Mucosa of stomach (tissue), 1 donor: Measurements from ENCODE around the gene ADARB2.

Experiments used
- H3K27me3 ChIP-seq: one replicate; pipeline ENCODE4 v1.7.0; 2013; ENCODE audit warnings: mild to moderate bottlenecking, low read length; ENCODE audit not compliant: control insufficient read depth, insufficient read depth
- H3K36me3 ChIP-seq: one replicate; pipeline ENCODE4 v1.7.0; 2013; ENCODE audit warnings: low read length; ENCODE audit not compliant: control insufficient read depth, insufficient read depth
- H3K4me1 ChIP-seq: one replicate; pipeline ENCODE4 v1.7.0; 2013; ENCODE audit warnings: mild to moderate bottlenecking, low read length; ENCODE audit not compliant: control insufficient read depth, insufficient read depth
- H3K4me3 ChIP-seq: one replicate; pipeline ENCODE4 v1.7.0; 2013; ENCODE audit warnings: low read length
- H3K9ac ChIP-seq: one replicate; pipeline ENCODE4 v1.7.0; 2013; ENCODE audit warnings: mild to moderate bottlenecking, low read length, moderate library complexity
- H3K9me3 ChIP-seq: one replicate; pipeline ENCODE4 v1.7.0; 2013; ENCODE audit warnings: mild to moderate bottlenecking, low read length, moderate library complexity; ENCODE audit not compliant: control insufficient read depth
- donor health status: Pancreatic carcinoma.

The ADARB2 gene

GRCh38 chr10:1293636-1294435 lies 443.5 kb downstream of the ADARB2 start:
- no peak overlapping the region for H3K4me3 ChIP-seq

DNA sequence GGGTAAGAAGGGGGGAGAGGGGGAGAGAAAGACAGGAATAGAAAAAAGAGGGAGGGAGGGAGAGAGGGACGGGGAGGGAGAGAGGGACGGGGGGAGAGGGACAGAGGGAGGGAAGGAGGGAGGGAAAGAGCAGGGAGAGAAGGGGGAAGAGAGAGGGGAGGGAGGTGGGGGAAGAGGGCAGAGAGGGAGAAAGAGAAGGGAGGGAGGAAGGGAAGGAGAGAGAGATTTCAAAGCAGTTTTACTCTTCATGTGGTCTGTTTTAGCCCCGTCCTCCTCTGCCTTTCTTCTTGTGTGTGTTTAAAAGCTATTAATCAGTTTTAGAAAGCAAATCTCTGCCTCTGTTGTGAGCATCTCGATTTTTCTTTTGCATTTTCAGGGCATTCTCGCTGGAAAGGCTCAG lies 444.2 kb downstream of the ADARB2 start:
- Histone ChIP-seq H3K4me1 (no peaks in the 10 kb centered on the region), H3K36me3 (no peaks in the 10 kb centered on the region), H3K9me3 (no peaks in the 10 kb centered on the region), H3K9ac (no peak overlapping the region), H3K27me3 (peaks cover 3% of the 10 kb centered on the region), H3K4me3 (no peak overlapping the region)

More at GRCh38 chr10:1293636-1294435, 443.5 kb downstream of the ADARB2 start:
- Histone ChIP-seq H3K27me3 (peaks cover 3% of the 10 kb centered on the region), H3K9me3 (no peaks in the 10 kb centered on the region), H3K36me3 (no peaks in the 10 kb centered on the region), H3K9ac (no peak overlapping the region), H3K4me1 (no peaks in the 10 kb centered on the region)

DNA sequence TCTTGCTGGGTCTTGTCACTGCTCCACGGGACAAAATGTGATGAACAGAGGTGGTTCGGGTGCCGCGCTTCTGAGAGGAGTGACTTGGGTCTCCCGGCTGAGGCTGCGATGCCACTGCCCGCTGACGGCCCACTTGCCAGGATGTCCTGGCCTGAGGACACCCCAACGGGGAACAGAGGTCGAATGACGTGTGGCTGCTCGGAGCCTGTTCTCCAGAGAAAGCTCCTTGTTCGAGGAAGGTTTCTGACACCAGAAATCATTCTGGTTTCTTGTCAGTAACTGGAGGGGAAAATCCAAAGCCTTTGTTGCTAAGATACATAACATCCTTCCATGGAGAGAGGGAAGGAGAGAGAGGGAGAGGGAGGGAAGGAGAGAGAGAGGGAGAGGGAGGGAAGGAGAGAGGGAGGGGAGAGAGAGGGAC lies 444.7 kb downstream of the ADARB2 start:
- H3K9ac ChIP-seq, result no peak overlapping the region
- H3K4me1 ChIP-seq, result no peaks in the 10 kb centered on the region
- H3K27me3 ChIP-seq, result peaks cover 1% of the 10 kb centered on the region
- no peak overlapping the region for H3K4me3 ChIP-seq
- no peaks in the 10 kb centered on the region for H3K9me3 ChIP-seq
- H3K36me3 ChIP-seq, result no peaks in the 10 kb centered on the region

DNA sequence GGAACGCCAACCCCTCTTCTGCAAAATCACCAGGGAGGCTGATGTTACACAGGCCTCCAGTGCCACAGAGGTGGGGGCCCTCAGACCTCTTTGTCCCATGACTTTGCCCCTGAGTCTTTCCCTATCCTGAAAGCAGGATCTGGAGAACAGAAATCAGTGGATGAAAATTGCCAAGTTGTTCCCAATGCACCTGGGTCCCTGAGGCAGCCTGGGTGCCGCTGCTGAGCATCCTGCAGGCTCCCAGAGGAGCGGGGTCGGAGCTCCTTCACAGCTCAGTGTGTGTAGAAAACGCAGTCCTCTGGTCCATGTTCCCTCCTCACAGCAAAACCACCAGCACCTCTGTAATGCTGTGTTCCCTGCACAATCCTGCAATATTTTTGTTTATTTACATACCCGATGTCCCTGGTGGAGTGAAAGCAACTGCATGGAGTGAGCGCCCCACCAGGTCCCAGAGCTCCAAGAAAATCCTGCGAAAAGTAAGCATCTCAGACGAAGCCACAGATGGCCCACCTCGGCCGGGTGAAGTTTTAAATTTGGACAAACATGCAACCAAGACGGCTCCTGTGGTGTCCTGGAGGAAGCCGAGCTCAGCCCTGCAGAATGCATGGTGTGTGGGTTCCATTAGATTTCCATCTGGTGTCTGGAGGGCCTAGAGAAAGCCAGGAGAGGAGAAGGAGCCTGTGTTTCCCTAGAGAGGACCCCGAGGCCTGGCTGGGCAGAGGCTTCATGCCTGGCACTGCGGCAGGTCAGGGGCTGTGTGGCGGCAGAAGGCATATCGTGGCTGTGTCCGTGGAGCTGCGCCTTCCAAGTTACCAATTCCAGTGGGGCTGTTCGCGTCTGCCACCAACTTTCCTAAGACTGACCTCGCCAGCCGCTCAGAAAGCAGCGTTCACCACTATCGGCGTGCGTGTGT lies 445.9 kb downstream of the ADARB2 start:
- Histone ChIP-seq H3K9me3 (no peaks in the 10 kb centered on the region), H3K9ac (no peak overlapping the region), H3K4me3 (no peak overlapping the region), H3K4me1 (no peaks in the 10 kb centered on the region), H3K36me3 (no peaks in the 10 kb centered on the region), H3K27me3 (no peaks in the 10 kb centered on the region)

- no peaks in the 10 kb centered on the region for H3K9me3 ChIP-seq
Measured at GRCh38 chr10:1290071-1290471, 447.3 kb downstream of the ADARB2 start.

DNA sequence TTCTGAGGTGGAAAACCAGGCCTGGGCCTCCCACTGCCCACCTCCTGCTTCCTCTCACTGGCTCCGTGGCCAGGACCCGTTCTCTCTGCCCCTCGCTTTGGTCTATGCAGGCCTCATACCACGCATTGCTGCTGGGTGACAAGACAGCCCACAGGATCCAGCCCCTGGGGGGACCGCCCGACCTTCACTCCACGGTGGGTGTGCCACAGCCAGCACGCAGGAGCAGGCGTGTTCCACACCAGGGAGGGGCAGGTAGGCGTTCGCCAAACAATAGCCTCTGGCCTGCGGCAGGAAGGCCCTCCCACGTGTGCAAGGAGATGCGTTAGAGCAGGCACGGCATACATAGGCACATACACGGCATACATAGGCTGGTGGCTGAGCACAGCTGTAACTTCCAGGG lies 447.7 kb downstream of the ADARB2 start:
- Histone ChIP-seq H3K4me3 (no peak overlapping the region), H3K9ac (no peak overlapping the region), H3K9me3 (no peaks in the 10 kb centered on the region), H3K36me3 (no peaks in the 10 kb centered on the region), H3K4me1 (no peaks in the 10 kb centered on the region), H3K27me3 (no peaks in the 10 kb centered on the region)

More at GRCh38 chr10:1290071-1290471, 447.3 kb downstream of the ADARB2 start:
- Histone ChIP-seq H3K9ac (no peak overlapping the region), H3K27me3 (no peaks in the 10 kb centered on the region), H3K4me3 (no peak overlapping the region), H3K4me1 (no peaks in the 10 kb centered on the region), H3K36me3 (no peaks in the 10 kb centered on the region)

DNA sequence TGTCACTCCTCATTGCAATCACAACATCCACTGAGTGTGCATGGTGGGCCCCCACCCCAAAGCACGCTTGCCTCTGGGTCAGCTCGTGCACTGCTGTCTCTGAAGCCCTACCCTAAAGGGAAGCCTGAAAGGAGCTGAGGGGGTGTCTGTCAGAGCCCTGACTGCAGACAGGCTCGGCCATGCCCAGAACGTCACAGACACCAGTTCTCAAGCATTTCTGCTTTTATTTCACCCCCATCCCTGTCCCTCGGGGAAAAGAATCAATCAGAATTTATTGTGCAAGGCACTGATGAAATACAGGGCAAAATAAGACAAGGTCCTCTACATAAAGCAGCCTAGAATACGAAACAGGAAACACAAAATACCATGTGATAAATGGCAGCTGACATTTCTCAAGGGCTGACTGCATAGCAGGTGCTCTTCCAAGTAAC lies 449.3 kb downstream of the ADARB2 start:
- Histone ChIP-seq H3K36me3 (no peaks in the 10 kb centered on the region), H3K9me3 (no peaks in the 10 kb centered on the region), H3K9ac (no peak overlapping the region), H3K4me1 (no peaks in the 10 kb centered on the region), H3K27me3 (no peaks in the 10 kb centered on the region), H3K4me3 (no peak overlapping the region)

DNA sequence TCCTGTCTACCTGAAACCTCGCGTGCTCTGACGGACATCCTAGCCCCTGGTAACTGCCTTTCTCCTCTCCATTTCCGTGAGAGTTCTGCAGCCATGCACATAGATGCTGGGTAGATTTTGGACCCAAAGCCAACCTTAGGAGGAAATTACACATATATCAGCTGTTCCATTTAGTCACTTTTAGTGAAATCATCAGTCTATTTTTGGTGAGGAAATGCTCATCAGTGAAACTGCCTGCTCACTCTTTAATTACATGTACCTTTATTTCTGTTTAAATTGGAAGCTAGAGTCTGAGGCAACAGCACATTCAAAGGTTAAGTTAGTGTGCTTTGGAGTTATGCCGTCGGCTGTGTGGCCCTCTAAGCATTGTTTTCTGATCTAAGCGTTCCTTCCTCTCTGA lies 449.8 kb downstream of the ADARB2 start:
- H3K4me1 ChIP-seq, result no peaks in the 10 kb centered on the region
- H3K4me3 ChIP-seq, result no peak overlapping the region
- H3K9ac ChIP-seq, result no peak overlapping the region
- no peaks in the 10 kb centered on the region for H3K36me3 ChIP-seq
- no peaks in the 10 kb centered on the region for H3K27me3 ChIP-seq
- no peaks in the 10 kb centered on the region for H3K9me3 ChIP-seq

GRCh38 chr10:1284076-1284475 lies 453.2 kb downstream of the ADARB2 start:
- Histone ChIP-seq H3K27me3 (no peaks in the 10 kb centered on the region), H3K9me3 (no peaks in the 10 kb centered on the region), H3K9ac (no peak overlapping the region), H3K36me3 (no peaks in the 10 kb centered on the region), H3K4me3 (no peak overlapping the region), H3K4me1 (no peaks in the 10 kb centered on the region)

GRCh38 chr10:1281405-1281782 lies 455.9 kb downstream of the ADARB2 start:
- H3K4me3 ChIP-seq, result no peak overlapping the region
- H3K9me3 ChIP-seq, result no peaks in the 10 kb centered on the region
- H3K27me3 ChIP-seq, result no peaks in the 10 kb centered on the region
- H3K9ac ChIP-seq, result no peak overlapping the region
- H3K4me1 ChIP-seq, result no peaks in the 10 kb centered on the region
- H3K36me3 ChIP-seq, result no peaks in the 10 kb centered on the region

DNA sequence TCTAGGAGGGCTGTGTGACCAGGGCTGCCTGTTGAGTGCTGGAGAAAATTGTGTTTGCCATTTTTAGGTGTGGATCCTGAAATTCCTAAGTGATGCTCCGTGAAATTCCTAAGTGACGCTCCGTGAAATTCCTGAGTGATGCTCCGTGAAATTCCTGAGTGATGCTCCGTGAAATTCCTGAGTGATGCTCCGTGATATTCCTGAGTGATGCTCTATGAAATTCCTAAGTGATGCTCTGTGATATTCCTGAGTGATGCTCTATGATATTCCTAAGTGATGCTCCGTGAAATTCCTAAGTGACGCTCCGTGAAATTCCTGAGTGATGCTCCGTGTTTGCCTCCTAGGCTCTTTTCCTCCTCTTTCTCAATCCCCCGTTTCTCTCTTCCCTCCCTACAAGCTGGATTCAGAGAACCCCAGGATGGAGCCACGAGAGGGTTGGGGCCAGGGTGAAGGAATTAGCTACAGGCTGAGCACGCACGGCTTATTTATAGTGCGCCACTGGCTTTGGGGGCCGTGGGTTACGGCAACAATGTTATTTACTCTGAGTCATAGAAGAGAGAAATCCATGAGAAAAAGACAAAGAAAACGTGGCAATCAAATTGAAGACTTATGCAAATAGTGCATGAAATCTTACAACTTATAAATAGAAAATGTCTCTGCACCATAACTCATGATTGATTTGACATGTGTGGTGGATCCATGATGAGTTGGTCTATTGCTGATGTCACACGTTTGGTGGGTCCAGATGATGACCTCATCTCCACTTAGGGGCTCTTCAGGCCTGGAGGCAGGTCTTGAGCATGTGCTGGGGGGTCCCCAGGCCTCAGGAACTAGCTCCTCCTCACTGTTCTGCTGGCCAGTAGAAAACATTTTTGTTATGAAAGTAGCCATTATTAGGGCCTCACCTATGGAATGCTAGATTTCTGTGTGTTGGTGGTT lies 456.6 kb downstream of the ADARB2 start:
- Histone ChIP-seq H3K4me3 (no peak overlapping the region), H3K9ac (no peak overlapping the region), H3K27me3 (no peaks in the 10 kb centered on the region), H3K9me3 (no peaks in the 10 kb centered on the region), H3K4me1 (no peaks in the 10 kb centered on the region), H3K36me3 (no peaks in the 10 kb centered on the region)
